GM18907 (cell line): Measurements from ENCODE around the gene C2orf42.
"Not testable (repeated sequence)": the region's sequence is repeated elsewhere in the genome, so short reads cannot be mapped to it uniquely, and the experiment has no call there.

Source experiments
- ATAC-seq: cut with Tn5 transposase; IDR thresholded peaks from one replicate; pipeline ENCODE4 v1.9.1; 2021; ENCODE audit warnings: mild to moderate bottlenecking, moderate library complexity; ENCODE audit not compliant: unreplicated experiment

The C2orf42 gene

DNA sequence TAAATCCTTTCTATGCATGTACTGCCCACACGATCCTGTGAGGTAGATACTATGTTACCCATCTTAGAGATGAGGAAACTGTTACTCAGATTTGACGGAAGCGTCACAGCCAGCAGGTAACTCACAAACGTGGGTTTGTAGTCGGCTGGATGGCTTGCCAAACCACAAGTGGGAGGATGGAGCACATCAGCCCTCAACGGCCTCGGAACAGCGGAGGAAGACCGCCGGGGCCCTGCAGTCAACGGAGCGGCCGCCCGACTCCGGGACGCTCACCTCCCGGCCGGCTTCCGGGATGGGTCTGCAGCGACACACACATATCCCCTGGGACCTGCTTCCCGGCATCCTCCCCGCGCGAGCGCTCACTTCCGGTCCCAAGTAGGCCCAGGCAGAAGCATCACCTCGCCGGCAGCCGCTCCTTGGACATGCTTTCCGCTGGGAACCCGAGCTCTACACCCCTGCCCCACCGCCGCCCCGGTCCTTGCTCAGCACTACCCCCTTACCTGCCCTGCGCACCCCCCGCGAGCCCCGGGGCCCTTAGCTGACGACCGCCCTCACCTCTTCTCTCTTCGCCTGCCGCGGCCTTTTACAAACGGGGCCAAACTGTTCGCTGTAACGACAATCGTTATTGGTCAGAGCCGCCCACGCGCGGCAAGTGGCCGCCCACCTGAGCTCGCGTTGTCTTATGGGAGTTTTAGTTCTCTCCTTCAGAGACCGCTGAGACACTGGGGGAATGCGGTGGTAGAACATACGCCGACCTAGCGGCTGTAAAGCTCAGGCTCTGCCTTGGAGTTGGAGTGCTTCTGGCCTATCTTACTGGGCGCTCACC, at the start of gene C2orf42:
C2orf42 (minus strand) TSS at position 602 of the 826 bp plus-strand sequence. CDS start 9,034 bp downstream, outside the sequence.
- peak; percentile 90 for ATAC-seq

DNA sequence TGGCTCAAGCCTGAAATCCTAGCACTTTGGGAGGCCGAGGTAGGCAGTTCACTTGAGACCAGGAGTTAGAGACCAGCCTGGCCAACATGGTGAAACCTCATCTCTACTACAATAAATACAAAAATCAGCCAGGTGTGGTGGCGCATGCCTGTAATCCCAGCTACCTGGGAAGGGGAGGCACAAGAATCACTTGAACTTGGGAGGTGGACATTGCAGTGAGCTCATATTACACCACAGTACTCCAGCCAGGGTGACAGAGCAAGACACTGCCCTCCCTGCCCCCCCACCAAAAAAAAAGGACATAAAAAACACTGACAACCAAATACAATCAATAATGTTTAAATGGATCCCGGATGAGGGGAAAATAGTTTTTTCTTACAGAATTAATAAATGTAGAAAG, 49.8 kb upstream of the C2orf42 start:
- no peak for ATAC-seq

DNA sequence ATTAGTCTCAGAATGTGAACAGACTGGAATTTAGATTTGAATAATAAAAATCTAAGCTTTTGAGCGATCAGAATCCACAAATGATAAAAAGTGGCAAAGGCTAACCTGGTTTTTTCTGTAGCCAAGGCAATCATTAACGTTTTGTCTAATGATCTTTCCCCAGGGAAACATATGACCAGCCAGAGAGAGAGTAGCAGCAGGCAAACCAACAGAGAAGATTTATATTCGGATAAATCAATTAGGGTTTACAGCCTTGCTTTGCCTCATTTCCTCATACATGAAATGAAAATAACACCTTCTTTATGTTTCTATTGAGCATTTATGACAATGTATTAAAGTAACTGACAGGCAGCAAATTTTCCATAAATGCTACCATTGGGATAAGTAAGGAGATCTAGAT, 43.1 kb upstream of the C2orf42 start:
- no peak for ATAC-seq

DNA sequence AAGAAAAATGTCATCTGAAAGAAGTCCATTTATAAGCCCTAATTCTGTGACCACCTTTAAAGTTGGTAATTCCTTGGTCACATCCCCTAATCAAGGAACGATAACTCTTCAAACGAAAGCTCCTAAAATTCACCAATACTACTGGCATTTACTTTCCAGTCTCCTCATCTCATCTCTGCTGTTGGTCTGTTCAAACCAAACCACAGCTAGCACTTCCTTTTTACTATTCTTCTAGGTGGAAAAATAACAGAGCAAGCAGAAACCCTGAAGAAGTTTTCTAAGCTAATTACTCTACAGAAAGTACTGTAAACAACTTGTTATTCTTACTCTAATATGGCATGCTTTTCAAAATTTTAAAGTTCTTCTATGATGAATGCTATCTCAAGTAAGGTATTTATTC, 36.0 kb upstream of the C2orf42 start:
- no peak for ATAC-seq

DNA sequence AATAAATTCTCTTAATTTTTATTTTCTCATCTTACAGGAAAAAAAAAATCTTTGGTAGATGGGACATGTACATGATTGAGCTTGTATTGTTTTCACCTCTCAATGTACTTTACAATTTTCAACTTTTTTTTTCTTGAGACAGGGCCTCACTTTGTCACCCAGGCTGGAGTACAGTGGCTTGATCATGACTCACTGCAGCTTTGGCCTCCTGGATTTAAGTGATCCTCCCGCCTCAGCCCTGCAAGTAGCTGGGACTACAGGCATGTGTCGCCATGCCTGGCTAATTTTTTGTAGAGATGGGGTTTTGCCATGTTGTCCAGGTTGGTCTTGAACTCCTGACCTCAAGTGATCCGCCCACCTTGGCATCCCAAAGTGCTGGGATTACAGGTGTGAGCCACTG, 32.5 kb upstream of the C2orf42 start:
- not testable (repeated sequence) for ATAC-seq

DNA sequence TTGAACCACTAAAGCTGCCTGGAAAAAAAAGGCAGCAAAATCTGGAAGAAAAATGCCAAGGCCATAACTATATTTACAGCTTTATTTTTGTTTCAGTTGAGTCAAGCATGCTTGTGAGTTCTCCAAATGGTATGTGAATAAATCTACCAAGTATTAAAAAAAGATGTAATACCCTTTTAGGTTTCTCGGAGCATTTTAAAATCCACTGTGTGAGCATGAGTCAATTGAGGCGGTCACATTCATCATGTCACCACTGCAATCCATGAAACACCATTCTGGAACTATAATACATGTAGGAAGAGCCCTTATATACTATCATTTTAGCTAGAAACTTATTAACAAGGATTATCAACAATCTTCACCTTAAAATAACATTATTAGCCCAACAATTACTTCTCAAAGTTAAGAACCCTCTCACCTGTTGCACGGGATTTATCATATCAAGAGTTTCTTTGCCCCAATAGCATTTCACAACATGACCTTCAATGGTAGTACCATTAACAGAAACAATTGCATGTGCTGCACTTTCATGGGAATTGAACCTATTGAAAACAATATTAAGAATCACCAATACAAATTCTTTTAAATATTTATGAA, 24.2 kb upstream of the C2orf42 start:
- no peak for ATAC-seq

DNA sequence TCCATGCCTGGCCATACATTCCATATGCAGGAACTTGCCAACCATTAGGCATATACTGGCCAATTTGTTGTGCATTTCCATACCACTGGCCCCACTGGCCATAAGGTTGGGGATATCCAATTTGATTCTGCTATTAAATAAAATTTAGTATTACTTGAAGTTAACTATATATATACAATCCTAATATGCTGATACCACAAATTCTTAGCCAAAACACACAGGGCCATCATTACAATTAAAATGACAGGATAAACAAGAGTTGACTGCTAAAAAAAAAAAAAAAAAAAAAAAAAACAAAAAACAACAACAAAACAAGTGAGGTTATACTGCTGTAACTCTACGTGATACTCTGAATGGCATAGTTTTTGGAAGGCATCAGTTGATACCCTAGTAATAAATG, 23.5 kb upstream of the C2orf42 start:
- ATAC-seq, result no peak

DNA sequence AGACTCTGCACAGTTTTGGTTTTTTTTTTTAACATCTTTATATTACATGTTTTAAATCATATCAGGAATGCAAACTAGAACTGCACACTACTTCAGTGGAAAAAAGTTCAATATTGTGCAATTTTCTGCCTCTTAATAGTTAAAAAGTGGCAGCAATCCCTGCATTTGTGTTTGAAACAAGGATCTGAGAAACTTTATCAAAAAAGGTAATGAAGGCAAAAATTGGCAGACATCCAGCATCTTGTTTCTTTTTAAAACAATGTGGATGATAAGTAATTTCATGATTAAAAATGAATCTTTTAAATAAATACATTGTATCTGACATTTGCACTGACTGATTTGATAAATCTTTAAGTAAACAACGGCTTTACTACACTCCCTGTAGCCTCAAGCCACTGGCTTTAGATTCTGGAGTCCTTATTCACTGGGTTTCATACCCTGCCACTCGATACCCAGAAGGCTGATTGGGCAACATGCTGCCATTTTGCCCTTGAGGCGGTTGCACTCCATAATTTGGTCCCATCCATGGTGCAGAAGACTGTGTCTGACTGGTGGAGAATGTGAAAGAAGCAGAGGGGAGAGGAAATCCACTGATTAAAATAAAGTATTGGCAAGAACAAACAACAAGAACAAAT, 21.6 kb upstream of the C2orf42 start:
- no peak for ATAC-seq

DNA sequence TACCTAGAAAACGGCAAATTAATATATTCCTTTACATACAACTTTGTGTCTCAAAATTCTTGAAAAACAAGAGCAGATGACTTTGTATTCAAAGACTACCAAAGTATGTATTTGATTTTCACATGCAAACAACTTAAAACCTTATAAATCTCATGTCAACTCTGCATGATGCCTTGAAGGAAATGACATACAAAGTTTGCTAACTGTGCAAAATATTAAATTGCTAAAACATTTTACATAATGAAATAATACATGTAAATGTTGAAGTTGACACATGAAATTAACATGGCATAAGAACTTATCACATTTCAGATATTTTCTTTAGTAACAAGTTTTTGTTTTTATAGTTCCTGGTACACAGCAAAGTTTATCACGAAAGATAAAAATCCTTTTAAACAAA, 20.8 kb upstream of the C2orf42 start:
- no peak for ATAC-seq

DNA sequence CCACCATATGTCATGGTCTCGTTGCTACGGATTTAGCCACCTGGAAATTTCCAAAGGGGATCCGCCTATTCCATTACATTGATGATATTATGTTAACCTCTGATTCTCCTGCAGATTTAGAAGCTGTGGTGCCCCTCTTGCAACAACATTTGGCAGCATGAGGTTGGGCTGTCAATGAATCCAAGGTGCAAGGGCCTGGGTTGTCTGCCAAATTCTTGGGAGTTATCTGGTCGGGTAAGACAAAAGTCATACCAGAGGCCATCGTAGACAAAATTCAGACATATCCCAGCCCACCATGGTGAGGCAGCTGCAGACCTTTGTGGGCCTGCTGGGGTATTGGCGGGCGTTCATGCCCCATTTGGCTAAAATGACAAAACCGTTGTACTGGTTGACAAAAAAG, 13.6 kb upstream of the C2orf42 start:
- ATAC-seq, result no peak

DNA sequence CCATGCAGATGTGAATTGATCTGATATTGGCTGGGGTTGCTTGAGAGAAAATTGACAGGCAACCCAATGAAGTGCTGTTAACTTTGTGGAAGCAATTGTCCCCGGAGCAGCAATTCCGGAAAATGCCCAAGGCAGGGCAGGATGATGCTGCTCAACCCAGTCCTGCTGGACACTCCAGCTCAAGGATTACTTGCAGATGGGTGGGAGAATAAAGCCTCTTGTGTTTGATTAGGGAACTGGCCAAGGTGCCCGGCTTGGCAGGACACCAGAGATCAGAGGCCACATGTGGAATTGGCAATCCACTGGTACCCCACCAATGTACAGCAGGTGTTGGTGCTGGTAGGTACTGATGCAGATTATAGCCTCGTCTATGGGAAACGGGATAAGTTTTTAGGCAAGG, 12.3 kb upstream of the C2orf42 start:
- ATAC-seq, result no peak

DNA sequence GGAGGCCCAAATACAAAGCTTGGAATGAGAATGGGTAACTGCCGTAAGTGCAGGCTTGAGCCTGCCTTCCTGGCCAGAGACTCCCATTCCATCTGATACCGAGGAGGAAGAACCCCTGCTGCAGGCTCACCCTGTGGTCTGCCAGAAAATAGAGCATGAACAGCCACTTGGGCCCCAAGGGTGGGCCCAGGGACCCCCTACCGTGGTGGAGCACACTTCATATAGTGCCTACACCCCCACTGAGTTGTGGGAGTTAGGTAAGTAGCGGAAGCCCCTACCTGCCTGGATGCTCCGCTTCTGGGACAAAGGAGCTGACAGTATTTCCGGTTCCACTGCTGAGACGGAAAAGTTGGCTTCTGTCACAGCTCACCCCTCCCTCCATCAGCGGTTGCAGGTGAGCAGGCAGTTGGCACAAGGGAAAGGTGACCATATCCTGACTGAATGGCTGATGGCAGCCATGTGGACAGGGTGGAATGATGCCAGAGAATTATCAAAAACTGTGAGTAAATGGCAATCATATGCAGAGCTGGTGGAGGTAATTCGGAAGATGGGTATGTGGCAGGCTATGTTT, 11.5 kb upstream of the C2orf42 start:
- no peak for ATAC-seq

DNA sequence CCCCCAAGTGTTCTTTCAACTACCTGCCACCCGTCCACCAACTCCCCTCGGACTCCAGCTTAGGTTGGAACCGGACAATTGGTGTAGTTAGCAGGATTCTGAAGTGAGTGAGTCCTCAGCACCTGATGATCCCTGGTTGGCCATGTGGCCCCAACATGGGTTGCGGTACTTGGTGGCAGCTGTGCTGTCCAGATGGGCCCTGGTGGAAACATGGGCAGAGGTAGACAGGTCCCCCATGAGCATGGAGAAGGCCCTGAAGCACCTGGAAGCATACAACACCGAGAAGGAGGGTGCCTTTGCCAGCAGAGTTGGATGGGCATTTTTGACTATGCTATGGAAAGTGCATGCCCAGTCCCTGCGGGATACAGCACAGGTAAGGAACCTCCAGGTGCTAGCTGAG, 11.0 kb upstream of the C2orf42 start:
- no peak for ATAC-seq

DNA sequence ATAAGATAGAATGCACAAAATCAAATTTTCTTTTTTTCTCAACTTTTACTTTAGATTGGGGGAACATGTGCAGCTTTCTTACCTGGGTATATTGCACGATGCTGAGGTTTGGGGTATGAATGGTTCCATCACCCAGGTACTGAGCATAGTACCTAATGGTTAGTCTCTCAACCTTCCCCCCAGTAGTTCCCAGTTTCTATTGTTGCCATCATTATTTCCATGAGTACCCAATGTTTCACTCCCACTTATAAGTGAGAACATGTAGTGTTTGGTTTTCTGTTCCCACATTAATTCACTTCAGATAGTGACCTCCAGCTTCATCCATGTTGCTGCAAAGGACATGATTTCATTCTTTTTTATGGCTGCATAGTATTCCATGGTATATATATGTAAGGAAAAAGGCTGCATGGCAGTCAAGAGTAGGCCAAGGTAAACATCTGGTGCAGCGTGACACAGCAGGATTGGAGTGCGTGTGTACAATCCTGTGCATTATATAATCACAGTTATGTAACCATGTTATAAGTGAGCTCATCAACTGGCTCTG, 10.5 kb upstream of the C2orf42 start:
- no peak for ATAC-seq

DNA sequence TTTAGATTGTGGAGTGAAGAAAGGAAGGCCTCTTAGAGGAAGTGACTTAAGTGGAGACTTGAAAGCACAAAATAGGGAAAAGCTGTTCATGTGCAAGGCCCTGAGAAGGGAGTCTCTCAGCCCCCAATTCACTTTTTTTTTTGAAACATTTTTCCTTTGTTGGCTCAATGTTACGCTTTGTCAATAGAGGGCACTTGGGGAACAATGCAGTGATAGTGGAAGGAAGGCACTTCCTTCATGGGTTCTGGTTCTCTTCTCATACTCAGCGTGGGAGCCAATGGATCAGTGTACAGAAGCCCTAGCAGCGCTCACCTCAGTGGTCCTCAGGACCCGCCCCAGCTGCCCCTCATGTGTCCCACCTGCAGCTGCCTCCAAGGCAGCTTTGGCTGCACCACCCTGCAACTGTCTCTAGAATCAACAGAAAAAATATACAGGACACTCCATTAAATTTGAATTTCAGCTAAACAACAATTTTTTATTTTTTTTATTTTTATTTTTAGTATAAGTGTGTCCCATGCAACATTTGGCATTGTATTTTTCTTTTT, 8.6 kb upstream of the C2orf42 start:
- ATAC-seq, result no peak

DNA sequence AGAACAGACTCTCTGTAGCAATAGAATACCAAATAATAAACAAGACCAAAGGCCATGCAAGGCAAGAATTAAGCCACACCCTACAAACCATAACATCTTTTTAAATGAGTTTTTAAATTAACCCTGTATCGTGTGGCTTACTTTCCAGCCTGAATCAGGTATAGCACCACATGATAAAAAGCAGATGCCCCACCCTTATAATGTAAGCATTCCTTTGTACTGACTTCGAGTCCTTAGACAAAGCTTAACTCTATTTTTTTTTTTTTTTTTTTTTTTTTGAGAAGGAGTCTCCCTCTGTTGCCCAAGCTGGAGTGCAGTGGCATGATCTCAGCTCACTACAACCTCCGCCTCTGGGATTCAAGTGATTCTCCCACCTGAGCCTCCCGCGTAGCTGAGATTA, 1.7 kb upstream of the C2orf42 start:
- no peak for ATAC-seq

DNA sequence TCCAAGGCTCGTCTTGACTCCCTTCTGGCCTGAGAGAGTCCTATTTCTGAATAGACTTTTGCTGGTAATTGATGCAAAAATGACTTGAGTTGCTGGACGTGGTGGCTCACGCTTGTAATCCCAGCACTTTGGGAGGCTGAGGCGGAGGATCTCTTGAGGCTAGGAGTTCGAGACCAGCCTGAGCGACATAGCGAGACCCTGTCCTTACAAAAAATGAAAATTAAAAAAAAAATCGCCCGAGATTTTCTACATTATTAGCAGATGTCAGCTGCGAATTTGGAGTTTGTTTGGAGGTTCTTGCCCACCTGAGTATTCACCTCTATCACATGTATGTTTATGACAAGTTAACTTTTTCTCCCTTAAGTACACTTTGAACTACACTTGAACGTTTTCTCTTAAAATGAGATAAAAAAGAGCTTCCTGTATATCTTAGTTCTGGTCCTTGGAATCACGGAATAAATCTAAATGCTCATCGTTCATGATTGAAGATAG, 471 bp upstream of the C2orf42 start:
- no peak for ATAC-seq

DNA sequence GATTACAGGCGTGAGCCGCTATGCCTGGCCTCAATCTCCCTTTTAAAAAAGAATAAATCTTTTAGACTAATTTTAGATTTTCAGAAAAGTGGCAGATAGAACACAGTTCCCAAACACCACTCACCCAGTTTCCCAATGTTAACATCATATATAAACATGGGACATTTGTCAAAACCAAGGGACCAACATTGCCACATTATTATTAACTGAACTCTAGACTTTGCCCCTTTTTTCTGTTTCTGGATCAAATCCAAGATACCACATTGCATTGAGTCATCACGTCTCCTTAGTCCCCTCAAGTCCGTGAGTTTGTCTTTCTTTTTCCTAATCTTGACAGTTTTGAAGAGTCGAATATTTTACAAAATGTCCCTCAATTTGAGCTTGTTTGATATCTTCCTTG, 2.4 kb downstream of the C2orf42 start:
- ATAC-seq, result no peak

DNA sequence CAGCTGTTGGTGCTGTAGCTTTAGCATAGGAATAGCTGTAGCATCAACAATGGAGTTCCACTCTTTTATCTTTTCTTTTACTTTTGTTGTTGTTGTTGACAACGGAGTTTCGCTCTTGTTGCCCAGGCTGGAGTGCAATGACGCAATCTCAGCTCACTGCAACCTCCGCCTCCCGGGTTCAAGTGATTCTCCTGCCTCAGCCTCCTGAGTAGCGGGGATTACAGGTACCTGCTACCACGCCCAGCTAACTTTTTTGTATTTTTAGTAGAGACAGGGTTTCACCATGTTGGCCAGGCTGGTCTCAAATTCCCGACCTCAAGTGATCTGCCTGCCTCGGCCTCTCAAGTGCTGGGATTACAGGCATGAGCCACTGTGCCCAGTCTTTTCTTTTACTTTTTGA, 3.6 kb downstream of the C2orf42 start:
- not testable (repeated sequence) for ATAC-seq

DNA sequence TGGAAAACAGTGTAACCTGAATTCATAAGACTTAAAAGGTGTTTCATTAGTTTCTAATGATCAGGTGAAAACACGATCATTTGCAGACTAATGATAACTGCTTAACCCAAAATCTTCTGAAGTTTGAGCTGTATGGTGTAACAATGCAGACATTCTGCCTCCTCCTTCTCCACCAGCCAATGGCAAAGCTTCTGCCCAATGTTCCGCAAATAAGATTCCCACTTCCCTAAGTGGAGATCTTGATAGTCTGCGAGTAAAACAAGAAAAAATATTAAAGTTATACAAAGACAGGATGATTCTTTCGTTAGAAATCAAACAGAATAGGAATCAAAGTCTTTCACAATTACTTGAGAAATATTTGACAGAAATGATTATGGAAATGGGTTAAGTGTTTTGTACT, 8.1 kb downstream of the C2orf42 start:
- ATAC-seq, result no peak

DNA sequence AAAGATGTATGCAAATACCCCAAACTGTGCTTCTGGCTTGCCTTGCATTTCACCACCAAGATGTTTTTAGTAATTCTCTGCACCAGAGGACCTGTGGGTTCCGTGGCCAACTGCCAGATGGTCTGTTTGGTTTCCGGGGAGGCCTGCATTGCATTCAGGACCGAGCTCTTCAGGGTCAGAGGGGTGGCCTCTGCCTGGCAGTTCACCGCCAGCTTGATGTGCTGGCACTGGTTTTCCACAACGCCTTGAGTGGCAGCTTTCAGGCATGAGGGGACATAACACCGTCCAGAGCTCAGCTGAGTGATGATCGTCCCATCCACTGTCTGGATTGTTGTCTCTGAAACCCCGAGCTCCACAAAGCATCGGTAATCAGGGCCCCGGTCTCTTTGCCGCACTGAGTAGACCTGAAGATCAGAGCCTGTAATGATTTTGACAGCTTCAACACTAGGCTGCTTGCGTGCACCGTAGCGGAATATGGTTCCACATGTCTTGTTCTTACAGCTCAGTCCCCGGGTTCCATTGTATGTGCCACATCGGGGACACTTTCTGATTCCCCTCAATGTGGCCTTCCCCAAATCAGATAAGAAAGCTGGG, 9.4 kb downstream of the C2orf42 start:
- peak; percentile 84 for ATAC-seq
